ENCODE results near the gene TRAF2.

Gene TRAF2

GRCh38 chr9:136847088-136847825, 39.1 kb upstream of the TRAF2 start:
- H3K4me1 ChIP-seq (ENCODE audit: control insufficient read depth, low read depth, low read length) = no peaks in the 10 kb centered on the region
- H4K8ac ChIP-seq (ENCODE audit: low read depth, low read length) = no peak overlapping the region
- H3K79me1 ChIP-seq (ENCODE audit: low read length) = no peaks in the 10 kb centered on the region
- H3K79me2 ChIP-seq (ENCODE audit: control insufficient read depth, insufficient read depth, low read length) = no peaks in the 10 kb centered on the region
- H3K27ac ChIP-seq (ENCODE audit: low read depth, low read length) = peak overlapping the region; percentile 69
- peak overlapping the region; percentile 99 for H3K56ac ChIP-seq (ENCODE audit: low read length)
- H3K4me2 ChIP-seq (ENCODE audit: low read length) = peak overlapping the region; percentile 90
- H3K9ac ChIP-seq (ENCODE audit: low read length) = peak overlapping the region; percentile 82
- no peak overlapping the region for H3K23ac ChIP-seq (ENCODE audit: low read length)
- H3K18ac ChIP-seq (ENCODE audit: low read length) = peak overlapping the region; percentile 68
- H2BK120ac ChIP-seq (ENCODE audit: low read depth, low read length) = no peak overlapping the region
- DNase-seq = peak; percentile 92
- H3K27me3 ChIP-seq (ENCODE audit: insufficient read depth, low read length, poor library complexity) = no peaks in the 10 kb centered on the region
- peak overlapping the region; percentile 85 for H3K4ac ChIP-seq (ENCODE audit: low read depth, low read length)
- H2BK15ac ChIP-seq (replicated peaks; ENCODE audit: low read depth) = no peak overlapping the region
- peak overlapping the region; percentile 77 for H3K4me3 ChIP-seq (ENCODE audit: low read length)
- no CpG with 5 or more reads among the region's 75 CpGs for WGBS (ENCODE audit: extremely low coverage, insufficient coverage, low lambda C conversion rate)
- H4K5ac ChIP-seq (ENCODE audit: low read length) = no peak overlapping the region
- H3K36me3 ChIP-seq (ENCODE audit: control insufficient read depth, insufficient read depth, low read length) = no peaks in the 10 kb centered on the region
- no peak overlapping the region for H2BK5ac ChIP-seq (ENCODE audit: low read length)
- no peak overlapping the region for H2AK5ac ChIP-seq (ENCODE audit: low read length)

DNA sequence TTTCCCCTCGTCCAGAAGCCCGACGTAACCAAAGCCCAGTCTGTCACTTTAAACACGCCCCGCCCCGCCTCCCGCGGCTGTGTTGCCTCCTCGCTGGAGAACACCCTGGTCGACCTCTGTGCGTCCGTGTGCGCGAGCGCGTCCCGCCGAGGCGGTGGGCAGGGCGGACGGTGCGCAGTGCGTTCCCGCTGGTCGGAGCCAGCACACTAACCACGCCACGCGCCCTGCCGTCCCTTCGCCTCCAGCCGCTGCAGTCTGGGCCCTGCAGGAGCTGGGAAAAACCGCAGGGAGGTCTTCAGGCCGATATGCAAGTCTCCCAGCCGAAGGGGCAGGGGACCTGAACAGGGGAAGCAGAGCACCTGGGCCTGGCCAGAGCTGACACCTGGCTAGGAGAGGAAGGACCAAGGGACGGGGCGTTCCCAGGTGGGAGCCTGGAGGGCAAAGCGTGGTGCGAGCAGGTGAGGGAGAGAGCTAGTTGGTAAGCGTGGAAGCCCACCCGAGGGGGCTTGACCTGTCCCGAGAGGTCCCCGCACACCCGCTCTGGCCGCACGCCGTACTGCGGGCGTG, 38.4 kb upstream of the TRAF2 start:
- Histone ChIP-seq H2BK5ac (ENCODE audit: low read length) (peak overlapping the region; percentile 1), H3K56ac (ENCODE audit: low read length) (peak overlapping the region; percentile 99), H3K4me1 (ENCODE audit: control insufficient read depth, low read depth, low read length) (no peaks in the 10 kb centered on the region), H3K36me3 (ENCODE audit: control insufficient read depth, insufficient read depth, low read length) (no peaks in the 10 kb centered on the region), H3K27ac (ENCODE audit: low read depth, low read length) (peak overlapping the region; percentile 69), H4K8ac (ENCODE audit: low read depth, low read length) (no peak overlapping the region), H3K9ac (ENCODE audit: low read length) (peak overlapping the region; percentile 82), H2AK5ac (ENCODE audit: low read length) (peak overlapping the region; percentile 91), H3K4me2 (ENCODE audit: low read length) (peak overlapping the region; percentile 90), H3K18ac (ENCODE audit: low read length) (peak overlapping the region; percentile 85), H3K79me2 (ENCODE audit: control insufficient read depth, insufficient read depth, low read length) (no peaks in the 10 kb centered on the region), H2BK15ac (replicated peaks; ENCODE audit: low read depth) (no peak overlapping the region), H3K23ac (ENCODE audit: low read length) (peak overlapping the region; percentile 17), H4K5ac (ENCODE audit: low read length) (no peak overlapping the region), H3K79me1 (ENCODE audit: low read length) (no peaks in the 10 kb centered on the region), H3K4me3 (ENCODE audit: low read length) (peak overlapping the region; percentile 77), H2BK120ac (ENCODE audit: low read depth, low read length) (no peak overlapping the region), H3K4ac (ENCODE audit: low read depth, low read length) (peak overlapping the region; percentile 85), H3K27me3 (ENCODE audit: insufficient read depth, low read length, poor library complexity) (no peaks in the 10 kb centered on the region)
- peak; percentile 91 for DNase-seq
- WGBS (ENCODE audit: extremely low coverage, insufficient coverage, low lambda C conversion rate) = no CpG with 5 or more reads among the region's 48 CpGs

GRCh38 chr9:136848393-136849037, 37.8 kb upstream of the TRAF2 start:
- H2BK15ac ChIP-seq (replicated peaks; ENCODE audit: low read depth) = no peak overlapping the region
- H2BK120ac ChIP-seq (ENCODE audit: low read depth, low read length) = peak overlapping the region; percentile 19
- no peaks in the 10 kb centered on the region for H3K79me2 ChIP-seq (ENCODE audit: control insufficient read depth, insufficient read depth, low read length)
- H3K4ac ChIP-seq (ENCODE audit: low read depth, low read length) = peak overlapping the region; percentile 85
- H3K79me1 ChIP-seq (ENCODE audit: low read length) = no peaks in the 10 kb centered on the region
- no peaks in the 10 kb centered on the region for H3K4me1 ChIP-seq (ENCODE audit: control insufficient read depth, low read depth, low read length)
- peak overlapping the region; percentile 90 for H2BK5ac ChIP-seq (ENCODE audit: low read length)
- DNase-seq = peak; percentile 53
- no peak overlapping the region for H4K8ac ChIP-seq (ENCODE audit: low read depth, low read length)
- no peaks in the 10 kb centered on the region for H3K27me3 ChIP-seq (ENCODE audit: insufficient read depth, low read length, poor library complexity)
- peak overlapping the region; percentile 77 for H3K4me3 ChIP-seq (ENCODE audit: low read length)
- H3K9ac ChIP-seq (ENCODE audit: low read length) = peak overlapping the region; percentile 82
- no CpG with 5 or more reads among the region's 53 CpGs for WGBS (ENCODE audit: extremely low coverage, insufficient coverage, low lambda C conversion rate)
- H3K4me2 ChIP-seq (ENCODE audit: low read length) = peak overlapping the region; percentile 90
- no peak overlapping the region for H4K5ac ChIP-seq (ENCODE audit: low read length)
- no peak overlapping the region for H2AK5ac ChIP-seq (ENCODE audit: low read length)
- peak overlapping the region; percentile 85 for H3K18ac ChIP-seq (ENCODE audit: low read length)
- peak overlapping the region; percentile 80 for H3K23ac ChIP-seq (ENCODE audit: low read length)
- no peaks in the 10 kb centered on the region for H3K36me3 ChIP-seq (ENCODE audit: control insufficient read depth, insufficient read depth, low read length)
- H3K56ac ChIP-seq (ENCODE audit: low read length) = peak overlapping the region; percentile 99
- peak overlapping the region; percentile 87 for H3K27ac ChIP-seq (ENCODE audit: low read depth, low read length)

GRCh38 chr9:136849038-136849959, 37.0 kb upstream of the TRAF2 start, which contains the start of gene PHPT1:
TSS of gene PHPT1 (plus strand) at chr9:136849409. CDS start at chr9:136849431, 22 bp downstream.
- Histone ChIP-seq H4K5ac (ENCODE audit: low read length) (no peak within 1 kb of the TSS), H2BK15ac (replicated peaks; ENCODE audit: low read depth) (no peak within 1 kb of the TSS), H3K4ac (ENCODE audit: low read depth, low read length) (peak within 1 kb of the TSS; percentile 85), H3K23ac (ENCODE audit: low read length) (peak within 1 kb of the TSS; percentile 97), H3K4me2 (ENCODE audit: low read length) (peak within 1 kb of the TSS; percentile 90), H3K36me3 (ENCODE audit: control insufficient read depth, insufficient read depth, low read length) (no peaks in the 10 kb centered on the region), H3K79me1 (ENCODE audit: low read length) (no peaks in the 10 kb centered on the region), H3K27ac (ENCODE audit: low read depth, low read length) (peak within 1 kb of the TSS; percentile 87), H2BK120ac (ENCODE audit: low read depth, low read length) (peak within 1 kb of the TSS; percentile 19), H2BK5ac (ENCODE audit: low read length) (peak within 1 kb of the TSS; percentile 95), H3K56ac (ENCODE audit: low read length) (peak within 1 kb of the TSS; percentile 99), H3K18ac (ENCODE audit: low read length) (peak within 1 kb of the TSS; percentile 85), H3K4me1 (ENCODE audit: control insufficient read depth, low read depth, low read length) (no peaks in the 10 kb centered on the region), H3K27me3 (ENCODE audit: insufficient read depth, low read length, poor library complexity) (no peaks in the 10 kb centered on the region), H3K79me2 (ENCODE audit: control insufficient read depth, insufficient read depth, low read length) (no peaks in the 10 kb centered on the region), H3K9ac (ENCODE audit: low read length) (peak within 1 kb of the TSS; percentile 97), H4K8ac (ENCODE audit: low read depth, low read length) (no peak within 1 kb of the TSS), H3K4me3 (ENCODE audit: low read length) (peak within 1 kb of the TSS; percentile 92), H2AK5ac (ENCODE audit: low read length) (no peak within 1 kb of the TSS)
- no CpG with 5 or more reads among the region's 77 CpGs for WGBS (ENCODE audit: extremely low coverage, insufficient coverage, low lambda C conversion rate)
- DNase-seq = peak; percentile 99

Data from mesendoderm (in vitro differentiated cells).